Activated CD4-positive, alpha-beta memory T cell treated with anti-CD3 and anti-CD28 coated beads for 36 hours (primary cell): ENCODE results near the gene AADACL3. TPM values are rescaled to one million over a fixed set of nuclear protein-coding genes. Genes with fewer than 3 reads are reported as not detected.

Experiments
- CTCF ChIA-PET: fragments of 350-600 bp; sonication (Branson Sonifier 250); formaldehyde crosslinking; loops from one replicate; lab custom pipeline; 2021; ENCODE audit warnings: antibody characterized with exemption, inconsistent platforms; lab: Charles Lee
- POLR2A ChIA-PET: fragments of 350-600 bp; sonication (Branson Sonifier 250); formaldehyde crosslinking; loops from one replicate; lab custom pipeline; 2021; ENCODE audit warnings: antibody characterized with exemption; lab: Charles Lee
- DNase-seq: peaks from one replicate; pipeline ENCODE4 v3.0.0-alpha.2; 2020
- H3K27ac Mint-ChIP-seq: one replicate; pipeline ENCODE4 v1.8.0; 2021; ENCODE audit warnings: mixed read lengths
- H3K27me3 Mint-ChIP-seq: one replicate; pipeline ENCODE4 v1.8.0; 2021; ENCODE audit warnings: mixed read lengths
- H3K36me3 Mint-ChIP-seq: one replicate; pipeline ENCODE4 v1.8.0; 2021; ENCODE audit warnings: mixed read lengths
- H3K4me1 Mint-ChIP-seq: one replicate; pipeline ENCODE4 v1.8.0; 2021; ENCODE audit warnings: low read depth, mixed read lengths
- H3K4me3 Mint-ChIP-seq: one replicate; pipeline ENCODE4 v1.8.0; 2021; ENCODE audit warnings: mild to moderate bottlenecking, mixed read lengths
- H3K9me3 Mint-ChIP-seq: one replicate; pipeline ENCODE4 v1.8.0; 2021; ENCODE audit warnings: mixed read lengths
- intact Hi-C: fragments of 100-400 bp; cut with micrococcal nuclease; formaldehyde crosslinking; loops from one replicate; pipeline ENCODE4 v1.15.1; 2023
- total RNA-seq, 2 experiments: library from RNA; stranded (reverse); gene quantifications; one replicate each; pipeline ENCODE4 v1.2.3, GENCODE V29; 2021

AADACL3 gene
- total RNA-seq, 2 experiments from 2014 or later, result not detected

GRCh38 chr1:12756768-12757413 is 41.0 kb downstream of the AADACL3 start:
- no peak overlapping the region for H3K4me3 Mint-ChIP-seq
- no peak overlapping the region for H3K27ac Mint-ChIP-seq
- intact Hi-C loops, result no loop called here
- peaks cover 16% of the 10 kb centered on the region for H3K27me3 Mint-ChIP-seq
- DNase-seq, result no peak
- POLR2A ChIA-PET, result no interaction called here
- CTCF ChIA-PET, result no interaction called here
- H3K9me3 Mint-ChIP-seq, result no peaks in the 10 kb centered on the region
- H3K36me3 Mint-ChIP-seq, result no peaks in the 10 kb centered on the region
- no peaks in the 10 kb centered on the region for H3K4me1 Mint-ChIP-seq

- no peaks in the 10 kb centered on the region for H3K9me3 Mint-ChIP-seq
- no peaks in the 10 kb centered on the region for H3K4me1 Mint-ChIP-seq
- ChIA-PET POLR2A (no interaction called here), CTCF (no interaction called here)
- H3K27ac Mint-ChIP-seq, result no peak overlapping the region
- H3K27me3 Mint-ChIP-seq, result peaks cover 16% of the 10 kb centered on the region
- intact Hi-C loops, result no loop called here
- DNase-seq, result no peak
- no peaks in the 10 kb centered on the region for H3K36me3 Mint-ChIP-seq
- no peak overlapping the region for H3K4me3 Mint-ChIP-seq
These were observed 41.9 kb downstream of the AADACL3 start for GRCh38 chr1:12757836-12758235.

GRCh38 chr1:12760256-12760795 is 44.4 kb downstream of the AADACL3 start:
- Mint-ChIP-seq H3K4me3 (no peak overlapping the region), H3K27ac (no peak overlapping the region), H3K27me3 (peaks cover 12% of the 10 kb centered on the region), H3K36me3 (no peaks in the 10 kb centered on the region), H3K9me3 (no peaks in the 10 kb centered on the region), H3K4me1 (no peaks in the 10 kb centered on the region)
- DNase-seq, result no peak
- intact Hi-C loops, result no loop called here
- ChIA-PET CTCF (no interaction called here), POLR2A (no interaction called here)

- H3K36me3 Mint-ChIP-seq, result no peaks in the 10 kb centered on the region
- no peak for DNase-seq
- no peak overlapping the region for H3K4me3 Mint-ChIP-seq
- ChIA-PET CTCF (no interaction called here), POLR2A (no interaction called here)
- H3K27me3 Mint-ChIP-seq, result peaks cover 15% of the 10 kb centered on the region
- H3K27ac Mint-ChIP-seq, result no peak overlapping the region
- intact Hi-C loops, result no loop called here
- no peaks in the 10 kb centered on the region for H3K4me1 Mint-ChIP-seq
- H3K9me3 Mint-ChIP-seq, result no peaks in the 10 kb centered on the region
These were observed 45.9 kb downstream of the AADACL3 start for GRCh38 chr1:12761781-12762180.

- H3K27ac Mint-ChIP-seq, result no peak overlapping the region
- intact Hi-C loops, result no loop called here
- no peaks in the 10 kb centered on the region for H3K36me3 Mint-ChIP-seq
- ChIA-PET POLR2A (no interaction called here), CTCF (no interaction called here)
- H3K9me3 Mint-ChIP-seq, result no peaks in the 10 kb centered on the region
- DNase-seq, result no peak
- H3K27me3 Mint-ChIP-seq, result peaks cover 16% of the 10 kb centered on the region
- H3K4me1 Mint-ChIP-seq, result no peaks in the 10 kb centered on the region
- H3K4me3 Mint-ChIP-seq, result no peak overlapping the region
These were observed 46.9 kb downstream of the AADACL3 start for GRCh38 chr1:12762766-12763165.

- ChIA-PET CTCF (no interaction called here), POLR2A (no interaction called here)
- no peaks in the 10 kb centered on the region for H3K4me1 Mint-ChIP-seq
- H3K9me3 Mint-ChIP-seq, result no peaks in the 10 kb centered on the region
- intact Hi-C loops, result no loop called here
- no peak overlapping the region for H3K27ac Mint-ChIP-seq
- H3K36me3 Mint-ChIP-seq, result no peaks in the 10 kb centered on the region
- peaks cover 16% of the 10 kb centered on the region for H3K27me3 Mint-ChIP-seq
- H3K4me3 Mint-ChIP-seq, result no peak overlapping the region
- DNase-seq, result no peak
These were observed 47.6 kb downstream of the AADACL3 start for GRCh38 chr1:12763479-12763878.

GRCh38 chr1:12764016-12764415 is 48.1 kb downstream of the AADACL3 start:
- no peak for DNase-seq
- no peaks in the 10 kb centered on the region for H3K9me3 Mint-ChIP-seq
- ChIA-PET CTCF (no interaction called here), POLR2A (interaction anchor here (0.6 kb wide), 1 partner anchor 1262 kb away, joined by 3 read pairs; no protein-coding TSS in a partner anchor)
- H3K27ac Mint-ChIP-seq, result no peak overlapping the region
- intact Hi-C loops, result no loop called here
- H3K4me3 Mint-ChIP-seq, result no peak overlapping the region
- H3K36me3 Mint-ChIP-seq, result no peaks in the 10 kb centered on the region
- H3K4me1 Mint-ChIP-seq, result no peaks in the 10 kb centered on the region
- peaks cover 17% of the 10 kb centered on the region for H3K27me3 Mint-ChIP-seq

- no peak overlapping the region for H3K4me3 Mint-ChIP-seq
- peaks cover 29% of the 10 kb centered on the region for H3K27me3 Mint-ChIP-seq
- H3K27ac Mint-ChIP-seq, result no peak overlapping the region
- no peaks in the 10 kb centered on the region for H3K4me1 Mint-ChIP-seq
- H3K9me3 Mint-ChIP-seq, result no peaks in the 10 kb centered on the region
- POLR2A ChIA-PET, result no interaction called here
- DNase-seq, result no peak
- H3K36me3 Mint-ChIP-seq, result no peaks in the 10 kb centered on the region
- CTCF ChIA-PET, result no interaction called here
- intact Hi-C loops, result no loop called here
These were observed 53.1 kb downstream of the AADACL3 start for GRCh38 chr1:12769031-12769430.

- Mint-ChIP-seq H3K4me1 (no peaks in the 10 kb centered on the region), H3K27me3 (peaks cover 29% of the 10 kb centered on the region), H3K4me3 (no peak overlapping the region), H3K27ac (no peak overlapping the region), H3K36me3 (no peaks in the 10 kb centered on the region), H3K9me3 (no peaks in the 10 kb centered on the region)
- intact Hi-C loops, result no loop called here
- no peak for DNase-seq
- POLR2A ChIA-PET, result no interaction called here
- CTCF ChIA-PET, result no interaction called here
These were observed 54.1 kb downstream of the AADACL3 start for GRCh38 chr1:12769976-12770505.

GRCh38 chr1:12770620-12771019 is 54.7 kb downstream of the AADACL3 start:
- Mint-ChIP-seq H3K4me3 (no peak overlapping the region), H3K36me3 (no peaks in the 10 kb centered on the region), H3K4me1 (no peaks in the 10 kb centered on the region), H3K27ac (no peak overlapping the region), H3K27me3 (peaks cover 29% of the 10 kb centered on the region), H3K9me3 (no peaks in the 10 kb centered on the region)
- ChIA-PET POLR2A (no interaction called here), CTCF (no interaction called here)
- intact Hi-C loops, result no loop called here
- no peak for DNase-seq

- intact Hi-C loops, result no loop called here
- POLR2A ChIA-PET, result no interaction called here
These were observed 55.3 kb downstream of the AADACL3 start for GRCh38 chr1:12771186-12771585.

GRCh38 chr1:12772520-12772919 is 56.6 kb downstream of the AADACL3 start:
- Mint-ChIP-seq H3K4me3 (no peak overlapping the region), H3K9me3 (no peaks in the 10 kb centered on the region), H3K27ac (no peak overlapping the region), H3K36me3 (no peaks in the 10 kb centered on the region), H3K4me1 (no peaks in the 10 kb centered on the region), H3K27me3 (peaks cover 25% of the 10 kb centered on the region)
- DNase-seq, result no peak
- intact Hi-C loops, result no loop called here
- ChIA-PET CTCF (no interaction called here), POLR2A (no interaction called here)

More at GRCh38 chr1:12771186-12771585, 55.3 kb downstream of the AADACL3 start:
- H3K36me3 Mint-ChIP-seq, result no peaks in the 10 kb centered on the region
- H3K9me3 Mint-ChIP-seq, result no peaks in the 10 kb centered on the region
- no peak overlapping the region for H3K4me3 Mint-ChIP-seq
- no peak overlapping the region for H3K27ac Mint-ChIP-seq
- no peak for DNase-seq
- peaks cover 29% of the 10 kb centered on the region for H3K27me3 Mint-ChIP-seq
- CTCF ChIA-PET, result no interaction called here
- no peaks in the 10 kb centered on the region for H3K4me1 Mint-ChIP-seq

GRCh38 chr1:12773438-12773837 is 57.5 kb downstream of the AADACL3 start, which contains the start of gene PRAMEF12:
Gene PRAMEF12 (plus strand): TSS chr1:12773738. CDS start chr1:12774868, 1,130 bp downstream.
- ChIA-PET POLR2A (no interaction called here), CTCF (no interaction called here)
- H3K27me3 Mint-ChIP-seq, result peaks cover 24% of the 10 kb centered on the region
- DNase-seq, result no peak
- H3K36me3 Mint-ChIP-seq, result no peaks in the 10 kb centered on the region
- no peaks in the 10 kb centered on the region for H3K4me1 Mint-ChIP-seq
- H3K4me3 Mint-ChIP-seq, result no peak within 1 kb of the TSS
- H3K9me3 Mint-ChIP-seq, result no peaks in the 10 kb centered on the region
- intact Hi-C loops, result no loop called here
- H3K27ac Mint-ChIP-seq, result no peak within 1 kb of the TSS
